ENCODE data around the gene NDUFB11.

The NDUFB11 gene

GRCh38 chrX:47098338-47099094, 46.0 kb downstream of the NDUFB11 start:
- H3K27ac ChIP-seq = no peak overlapping the region
- no peaks in the 10 kb centered on the region for H3K4me1 ChIP-seq
- no peaks in the 10 kb centered on the region for H3K36me3 ChIP-seq (ENCODE audit: control insufficient read depth, insufficient read depth, low read length)
- H3K9ac ChIP-seq = no peak overlapping the region
- H3K4me2 ChIP-seq (ENCODE audit: low read length) = no peak overlapping the region
- H2AFZ ChIP-seq = no peak overlapping the region
- no peak overlapping the region for H3K4me3 ChIP-seq (ENCODE audit: low read depth, low read length)
- no peaks in the 10 kb centered on the region for H3K79me2 ChIP-seq
- no peaks in the 10 kb centered on the region for H3K27me3 ChIP-seq (ENCODE audit: control insufficient read depth, insufficient read depth, low read length)
- no peaks in the 10 kb centered on the region for H3K9me3 ChIP-seq (ENCODE audit: control insufficient read depth, low read length)
- no peak for TF ChIP-seq CTCF (IDR thresholded peaks at IDR 0.05)

GRCh38 chrX:47097018-47097417, 47.5 kb downstream of the NDUFB11 start:
- no peaks in the 10 kb centered on the region for H3K9me3 ChIP-seq (ENCODE audit: control insufficient read depth, low read length)
- H2AFZ ChIP-seq = no peak overlapping the region
- no peak overlapping the region for H3K27ac ChIP-seq
- no peak overlapping the region for H3K4me3 ChIP-seq (ENCODE audit: low read depth, low read length)
- H3K79me2 ChIP-seq = no peaks in the 10 kb centered on the region
- no peak overlapping the region for H3K9ac ChIP-seq
- no peaks in the 10 kb centered on the region for H3K36me3 ChIP-seq (ENCODE audit: control insufficient read depth, insufficient read depth, low read length)
- H3K4me2 ChIP-seq (ENCODE audit: low read length) = no peak overlapping the region
- no peaks in the 10 kb centered on the region for H3K27me3 ChIP-seq (ENCODE audit: control insufficient read depth, insufficient read depth, low read length)
- H3K4me1 ChIP-seq = no peaks in the 10 kb centered on the region
- TF ChIP-seq CTCF (IDR thresholded peaks at IDR 0.05) = no peak

GRCh38 chrX:47093860-47094259, 50.6 kb downstream of the NDUFB11 start:
- no peak overlapping the region for H2AFZ ChIP-seq
- no peak overlapping the region for H3K27ac ChIP-seq
- H3K4me2 ChIP-seq (ENCODE audit: low read length) = no peak overlapping the region
- H3K4me1 ChIP-seq = no peaks in the 10 kb centered on the region
- H3K9ac ChIP-seq = no peak overlapping the region
- H3K4me3 ChIP-seq (ENCODE audit: low read depth, low read length) = no peak overlapping the region
- no peaks in the 10 kb centered on the region for H3K36me3 ChIP-seq (ENCODE audit: control insufficient read depth, insufficient read depth, low read length)
- H3K9me3 ChIP-seq (ENCODE audit: control insufficient read depth, low read length) = no peaks in the 10 kb centered on the region
- H3K27me3 ChIP-seq (ENCODE audit: control insufficient read depth, insufficient read depth, low read length) = no peaks in the 10 kb centered on the region
- no peaks in the 10 kb centered on the region for H3K79me2 ChIP-seq
- TF ChIP-seq CTCF (IDR thresholded peaks at IDR 0.05) = no peak

GRCh38 chrX:47093248-47093647, 51.3 kb downstream of the NDUFB11 start:
- no peaks in the 10 kb centered on the region for H3K27me3 ChIP-seq (ENCODE audit: control insufficient read depth, insufficient read depth, low read length)
- no peak overlapping the region for H3K9ac ChIP-seq
- no peaks in the 10 kb centered on the region for H3K36me3 ChIP-seq (ENCODE audit: control insufficient read depth, insufficient read depth, low read length)
- peak; percentile 41 for TF ChIP-seq CTCF (IDR thresholded peaks at IDR 0.05)
- no peaks in the 10 kb centered on the region for H3K79me2 ChIP-seq
- no peak overlapping the region for H3K27ac ChIP-seq
- H3K4me2 ChIP-seq (ENCODE audit: low read length) = no peak overlapping the region
- no peak overlapping the region for H3K4me3 ChIP-seq (ENCODE audit: low read depth, low read length)
- H2AFZ ChIP-seq = no peak overlapping the region
- H3K4me1 ChIP-seq = no peaks in the 10 kb centered on the region
- no peaks in the 10 kb centered on the region for H3K9me3 ChIP-seq (ENCODE audit: control insufficient read depth, low read length)
